GM12878 (cell line): ENCODE results near the gene AP1S3. TPM values are rescaled to one million over a fixed set of nuclear protein-coding genes. Genes with fewer than 3 reads are reported as not detected.

Experiments
- ATAC-seq: fragments of 200-7000 bp; cut with Tn5 transposase; 3 replicates; pipeline ENCODE4 v1.9.1; 2020; ENCODE audit warnings: mild to moderate bottlenecking, moderate library complexity
- BruUV-seq: library from RNA; stranded (reverse); fragments of 400-500 nt; replicated peaks from 2 replicates; lab custom pipeline; 2021; lab: Mats Ljungman, UMichigan
- CTCF ChIA-PET: fragments of 300-600 bp; sonication (Branson Sonifier 250); formaldehyde crosslinking; extraction: SDS; loops from one replicate; lab custom pipeline; 2021; ENCODE audit warnings: inconsistent platforms; lab: Yijun Ruan, JAX
- POLR2A ChIA-PET: fragments of 350-600 bp; formaldehyde crosslinking; extraction: SDS; loops from one replicate; lab custom pipeline; 2021; ENCODE audit warnings: inconsistent platforms; lab: Charles Lee
- RAD21 ChIA-PET: fragments of 300-600 bp; sonication (Branson Sonifier 250); formaldehyde crosslinking; loops from one replicate; lab custom pipeline; 2023; ENCODE audit warnings: antibody characterized with exemption; ENCODE audit not compliant: unreplicated experiment; lab: Charles Lee
- SMC1A ChIA-PET: fragments of 300-600 bp; sonication (Branson Sonifier 250); formaldehyde crosslinking; loops from one replicate; lab custom pipeline; 2023; ENCODE audit not compliant: unreplicated experiment, uncharacterized antibody; lab: Charles Lee
- DNase-seq: peaks from one replicate; pipeline ENCODE4 v3.0.0-alpha.2; 2011; ENCODE audit warnings: low read depth, low spot score
- FAIRE-seq: peaks from 3 replicates; lab custom pipeline; 2011; peaks lifted over from hg19 to GRCh38; lab: Jason Lieb, UNC
- H2AFZ ChIP-seq: 2 replicates; pipeline ENCODE4 v1.6.0; 2011; ENCODE audit warnings: low read depth, low read length, control low read depth; ENCODE audit not compliant: control insufficient read depth
- H3K27ac ChIP-seq: 2 replicates; pipeline ENCODE4 v1.5.1; 2011; ENCODE audit warnings: control low read depth; ENCODE audit not compliant: control insufficient read depth, insufficient read depth
- H3K27me3 ChIP-seq, 2 experiments: replicated peaks in 1 of 2; 2 replicates each; pipeline versions ENCODE4 v1.6.0 to v1.6.1; 2011; ENCODE audit warnings: low read length in 1 of 2; ENCODE audit not compliant: control insufficient read depth in 2 of 2, insufficient read depth in 2 of 2
- H3K36me3 ChIP-seq, 2 experiments: 2 replicates each; pipeline ENCODE4 v1.5.1; 2011; ENCODE audit warnings: low read length in 1 of 2; ENCODE audit not compliant: control insufficient read depth in 2 of 2, insufficient read depth in 2 of 2
- H3K4me1 ChIP-seq: 2 replicates; pipeline ENCODE4 v1.6.1; 2011; ENCODE audit warnings: mild to moderate bottlenecking, low read length, moderate library complexity, mixed read lengths; ENCODE audit not compliant: control insufficient read depth, insufficient read depth
- H3K4me2 ChIP-seq: 2 replicates; pipeline ENCODE4 v1.6.0; 2011; ENCODE audit warnings: control low read depth; ENCODE audit not compliant: control insufficient read depth, insufficient read depth
- H3K4me3 ChIP-seq: fragments of 200-600 bp; sonication (generic); 2 replicates; pipeline ENCODE4 v1.5.1; 2016
- H3K79me2 ChIP-seq: 2 replicates; pipeline ENCODE4 v1.6.0; 2011; ENCODE audit warnings: low read length; ENCODE audit not compliant: control insufficient read depth, insufficient read depth
- H3K9ac ChIP-seq: 2 replicates; pipeline ENCODE4 v1.8.0; 2011; ENCODE audit warnings: low read length, control low read depth, mixed read lengths; ENCODE audit not compliant: control insufficient read depth, insufficient read depth
- H3K9me3 ChIP-seq: replicated peaks from 3 replicates; pipeline ENCODE4 v1.5.1; 2011; ENCODE audit warnings: mild to moderate bottlenecking, low read length; ENCODE audit not compliant: control insufficient read depth, insufficient read depth
- H4K20me1 ChIP-seq: 2 replicates; pipeline ENCODE4 v1.6.0; 2011; ENCODE audit not compliant: control insufficient read depth, insufficient read depth
- BACH1 ChIP-seq: fragments of 450-650 bp; IDR thresholded peaks from 2 replicates; pipeline ENCODE4 v1.6.1; 2017; ENCODE audit warnings: mild to moderate bottlenecking, borderline replicate concordance
- CEBPB ChIP-seq, 2 experiments: fragments of 150-350 bp in 1 of 2; IDR thresholded peaks; 2 replicates each; pipeline ENCODE4 v1.6.1; 2012 to 2014; ENCODE audit warnings: low read depth in 2 of 2, low read length in 2 of 2, borderline replicate concordance in 1 of 2, inconsistent platforms in 1 of 2
- CTCF ChIP-seq, 3 experiments: IDR thresholded peaks in 2 of 3; conservative IDR thresholded peaks in 1 of 3; 2 replicates each; pipeline ENCODE4 v1.5.1; 2011; ENCODE audit warnings: low read depth in 3 of 3, low read length in 3 of 3, mild to moderate bottlenecking in 3 of 3, control low read depth in 2 of 3, moderate library complexity in 2 of 3, inconsistent platforms in 1 of 3, mixed read lengths in 1 of 3; ENCODE audit not compliant: control insufficient read depth in 2 of 3, insufficient read depth in 1 of 3; ENCODE audit errors: extremely low read depth in 1 of 3
- ETV6 ChIP-seq, 2 experiments: fragments of 450-650 bp in 1 of 2; IDR thresholded peaks in 1 of 2; conservative IDR thresholded peaks in 1 of 2; 2 replicates each; pipeline ENCODE4 v1.6.1; 2014; ENCODE audit warnings: antibody characterized with exemption in 1 of 2, borderline replicate concordance in 1 of 2, low read depth in 1 of 2, mild to moderate bottlenecking in 1 of 2, moderate library complexity in 1 of 2
- IKZF1 ChIP-seq: fragments of 450-650 bp; conservative IDR thresholded peaks from 2 replicates; pipeline ENCODE4 v1.6.1; 2017; ENCODE audit warnings: antibody characterized with exemption, mild to moderate bottlenecking
- KAT2A ChIP-seq: conservative IDR thresholded peaks from 2 replicates; pipeline ENCODE4 v1.6.1; 2011; ENCODE audit warnings: low read depth, low read length; ENCODE audit not compliant: control insufficient read depth
- KLF5 ChIP-seq: fragments of 450-650 bp; IDR thresholded peaks from 2 replicates; pipeline ENCODE4 v1.6.1; 2014; ENCODE audit warnings: mild to moderate bottlenecking; ENCODE audit not compliant: partially characterized antibody
- MEF2A ChIP-seq: IDR thresholded peaks from 2 replicates; pipeline ENCODE4 v1.6.1; 2011; ENCODE audit warnings: low read depth, mild to moderate bottlenecking, low read length, moderate library complexity; ENCODE audit not compliant: insufficient read depth
- MEF2B ChIP-seq: fragments of 450-650 bp; IDR thresholded peaks from 2 replicates; pipeline ENCODE4 v1.6.1; 2018; ENCODE audit warnings: mild to moderate bottlenecking, moderate library complexity; ENCODE audit not compliant: partially characterized antibody, poor library complexity, severe bottlenecking
- NFXL1 ChIP-seq: fragments of 450-650 bp; IDR thresholded peaks from 2 replicates; pipeline ENCODE4 v1.6.1; 2017; ENCODE audit warnings: antibody characterized with exemption, mild to moderate bottlenecking, borderline replicate concordance
- NR2F1 ChIP-seq: fragments of 450-650 bp; conservative IDR thresholded peaks from 2 replicates; pipeline ENCODE4 v1.6.1; 2017; ENCODE audit warnings: mild to moderate bottlenecking
- PAX5 ChIP-seq: IDR thresholded peaks from 2 replicates; pipeline ENCODE4 v1.6.1; 2011; ENCODE audit warnings: low read depth, low read length, borderline replicate concordance
- POU2F2 ChIP-seq: IDR thresholded peaks from 3 replicates; pipeline ENCODE4 v1.6.1; 2011; ENCODE audit warnings: low read depth, mild to moderate bottlenecking, low read length, borderline replicate concordance
- RELB ChIP-seq: fragments of 450-650 bp; IDR thresholded peaks from 2 replicates; pipeline ENCODE4 v1.6.1; 2017; ENCODE audit warnings: low read depth, mild to moderate bottlenecking, moderate library complexity
- REST ChIP-seq: IDR thresholded peaks from 2 replicates; pipeline ENCODE4 v1.6.1; 2012; ENCODE audit warnings: mild to moderate bottlenecking, low read depth, low read length
- SMAD5 ChIP-seq: IDR thresholded peaks from 2 replicates; pipeline ENCODE4 v1.6.1; 2016; ENCODE audit warnings: antibody characterized with exemption, low read depth
- STAT3 ChIP-seq: IDR thresholded peaks from 2 replicates; pipeline ENCODE4 v1.6.1; 2011; ENCODE audit warnings: low read depth, low read length, improper control_type of control experiment
- ZZZ3 ChIP-seq: IDR thresholded peaks from 2 replicates; pipeline ENCODE4 v1.6.1; 2011; ENCODE audit warnings: low read depth; ENCODE audit not compliant: control insufficient read depth, insufficient read length
- WGBS: methylation state at CpG from one replicate; pipeline ENCODE4 v1.1.6; 2016; ENCODE audit warnings: low lambda C conversion rate; ENCODE audit not compliant: insufficient replicate concordance, insufficient coverage; ENCODE audit errors: missing lambda C conversion rate; 5-methylcytosine and 5-hydroxymethylcytosine counted together
- in situ Hi-C: fragments of 300-500 bp; cut with MboI; formaldehyde crosslinking; loops from 9 replicates; pipeline ENCODE4 v1.14.3; 2018; ENCODE audit warnings: mixed read lengths
- intact Hi-C: fragments of 100-400 bp; cut with micrococcal nuclease; formaldehyde crosslinking; loops from one replicate; pipeline ENCODE4 v1.14.2; 2022; ENCODE audit not compliant: unreplicated experiment
- polyA plus RNA-seq, 11 experiments: library from polyadenylated mRNA; depleted of rRNA in 4 of 11; unstranded in 6 of 11; stranded (reverse) in 5 of 11; fragments of >200 nt; fragmentation: Nextera tagmentation in 4 of 11; fragmentation: Illumina TruSeq in 1 of 11; extraction: Ambion mirVana in 4 of 11; extraction: Trizol in 1 of 11; gene quantifications; 1 replicate in 1 of 11; 2 replicates in 10 of 11; pipeline versions ENCODE4 v1.2.1 to v1.2.3, GENCODE V29; 2011 to 2016; ENCODE audit warnings: inconsistent platforms in 2 of 11, missing spikeins in 2 of 11, low read depth in 1 of 11
- total RNA-seq, 4 experiments: library from RNA; depleted of rRNA in 3 of 4; stranded (reverse); fragments of >200 nt in 3 of 4; fragmentation: Illumina TruSeq in 1 of 4; extraction: Trizol in 1 of 4; gene quantifications; 2 replicates each; pipeline versions ENCODE4 v1.2.1 to v1.2.3, GENCODE V29; 2013 to 2021

Gene AP1S3
- total and polyA plus RNA-seq, 10 of the 15 experiments (the other 5 are each of a cell fraction or from before 2014, with no cell fraction given): 2.6 to 14.3 (median 9.2) TPM

DNA sequence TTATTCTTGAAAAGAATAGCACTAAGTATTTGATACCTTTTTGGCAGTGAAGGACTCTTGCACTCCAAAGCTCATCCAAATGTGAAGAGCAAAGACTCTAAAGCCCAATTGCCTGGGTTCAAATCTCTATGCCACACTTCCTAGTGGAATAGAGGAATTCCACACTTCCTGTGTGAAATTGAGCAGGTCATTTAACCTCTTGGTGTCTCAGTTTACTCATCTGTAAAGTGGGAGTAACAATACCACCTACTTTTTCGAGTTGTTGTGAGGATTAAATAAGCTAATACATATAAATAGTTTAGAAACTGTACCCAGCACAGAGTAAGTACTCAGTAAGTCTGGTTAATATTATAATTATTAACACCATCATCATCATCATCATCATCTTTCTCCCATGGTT lies 72.6 kb downstream of the AP1S3 start:
- 0% methylated on average over 1 of the region's 1 CpG for WGBS
- no peak overlapping the region for H3K9ac ChIP-seq
- FAIRE-seq: no peak
- in situ Hi-C loops (no loop called here), intact Hi-C loops (no loop called here)
- no peak for DNase-seq
- ChIA-PET RAD21 (interaction anchor here (1.0 to 1.6 kb wide), 2 partner anchors 33 to 197 kb away, joined by 3 to 4 read pairs; no protein-coding TSS in a partner anchor), SMC1A (interaction anchor here (1.3 to 1.5 kb wide), 4 partner anchors 11 to 59 kb away, joined by 3 to 5 read pairs (median 4); no protein-coding TSS in a partner anchor), POLR2A (no interaction called here), CTCF (interaction anchor here (1.1 to 1.8 kb wide), 4 partner anchors 9 to 206 kb away, joined by 3 to 4 read pairs (median 3); no protein-coding TSS in a partner anchor)
- no peak overlapping the region for H2AFZ ChIP-seq
- H4K20me1 ChIP-seq: 0 out of 2 replicates have a peak, but pooled peaks cover 2% of the 10 kb centered on the region
- no peak overlapping the region for H3K27ac ChIP-seq
- no peaks in the 10 kb centered on the region for H3K9me3 ChIP-seq
- H3K27me3 ChIP-seq: no peaks in the 10 kb centered on the region
- no peaks in the 10 kb centered on the region for H3K36me3 ChIP-seq
- H3K4me3 ChIP-seq: no peak overlapping the region
- H3K4me1 ChIP-seq: peaks cover 27% of the 10 kb centered on the region
- no peak for ATAC-seq
- no peak overlapping the region for H3K4me2 ChIP-seq
- H3K79me2 ChIP-seq: no peaks in the 10 kb centered on the region
- BruUV-seq: no TSS peak
- TF ChIP-seq SMAD5 (no peak), MEF2B (no peak), RELB (no peak), STAT3 (no peak), CTCF (IDR thresholded peaks at IDR 0.05 in 2 of 3, conservative IDR thresholded peaks at IDR 0.05 in 1 of 3; ENCODE audit: control insufficient read depth in 2 of 3, extremely low read depth in 1 of 3, insufficient read depth in 1 of 3, low read depth in 3 of 3, low read length in 3 of 3) (no peak), PAX5 (no peak), NR2F1 (no peak), CEBPB (IDR thresholded peaks at IDR 0.05; ENCODE audit: borderline replicate concordance in 1 of 2, low read depth in 2 of 2, low read length in 2 of 2) (no peak), IKZF1 (no peak), KLF5 (no peak), MEF2A (no peak), ZZZ3 (no peak), BACH1 (no peak), ETV6 (conservative IDR thresholded peaks at IDR 0.05 in 1 of 2, IDR thresholded peaks at IDR 0.05 in 1 of 2; ENCODE audit: borderline replicate concordance in 1 of 2, low read depth in 1 of 2) (no peak), REST (no peak), POU2F2 (no peak), KAT2A (no peak), NFXL1 (no peak)
